Measurements from ENCODE around the gene DIRAS1.
"Not testable (repeated sequence)": the region's sequence is repeated elsewhere in the genome, so short reads cannot be mapped to it uniquely, and the experiment has no call there.

DIRAS1 gene

GRCh38 chr19:2726904-2727639, 5.9 kb upstream of the DIRAS1 start:
- no peak for DNase-seq (ENCODE audit: low spot score)

DNA sequence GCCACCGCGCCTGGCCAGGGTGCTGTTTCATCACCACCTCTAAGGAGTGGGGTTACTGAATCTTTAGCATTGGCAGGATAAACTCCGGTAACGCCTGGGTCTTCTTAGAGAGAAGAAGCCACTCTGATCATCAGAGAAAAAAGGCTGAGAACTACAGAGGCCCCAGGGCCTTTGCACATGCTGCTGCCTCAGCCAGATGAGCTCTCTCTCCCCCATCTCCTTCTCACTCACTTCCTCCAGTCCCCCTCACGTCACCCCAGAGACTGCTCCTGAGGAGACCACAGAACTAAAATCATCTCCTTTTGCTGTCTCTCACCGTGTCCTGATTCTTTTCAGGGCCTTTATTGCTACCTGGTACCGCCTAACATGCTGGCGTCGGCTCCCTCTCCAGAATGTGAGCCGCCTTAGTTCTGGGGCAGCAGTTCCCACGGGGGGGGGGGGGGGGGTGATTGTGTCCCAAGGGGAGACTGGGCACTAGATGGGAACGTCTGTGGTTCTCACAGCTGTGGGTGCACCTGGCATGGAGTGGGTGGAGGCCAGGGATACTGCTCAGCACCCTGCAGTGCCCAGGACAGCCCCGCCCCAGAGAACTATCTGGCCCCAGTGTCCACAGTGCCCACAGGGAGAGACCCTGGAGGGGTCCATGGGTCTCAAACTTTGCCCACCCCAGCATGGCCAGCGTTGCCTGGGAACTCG, 5.1 kb upstream of the DIRAS1 start:
- no peak for DNase-seq (ENCODE audit: low spot score)

GRCh38 chr19:2724148-2724557, 3.0 kb upstream of the DIRAS1 start:
- no peak for DNase-seq (ENCODE audit: low spot score)

DNA sequence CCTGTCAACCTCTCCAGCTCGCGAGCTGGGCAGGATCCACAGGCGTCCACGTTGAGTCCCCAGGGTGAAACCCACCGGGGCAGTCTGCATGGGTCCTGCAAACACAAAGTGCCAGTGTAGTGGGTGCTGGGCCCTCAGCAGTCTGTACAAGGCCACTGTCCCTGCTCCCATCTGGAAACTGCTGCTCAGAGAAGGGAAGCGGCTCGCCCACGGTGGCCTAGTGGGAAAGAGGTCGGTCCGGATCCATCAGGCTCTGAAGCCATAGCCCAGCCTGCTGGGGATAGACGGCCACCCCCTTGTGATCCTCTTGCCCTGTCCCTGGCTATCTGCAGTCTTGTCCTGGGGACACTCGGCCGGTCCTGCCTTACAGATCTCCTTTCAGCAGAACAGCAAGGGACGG, 2.6 kb upstream of the DIRAS1 start:
- DNase-seq (ENCODE audit: low spot score): no peak

DNA sequence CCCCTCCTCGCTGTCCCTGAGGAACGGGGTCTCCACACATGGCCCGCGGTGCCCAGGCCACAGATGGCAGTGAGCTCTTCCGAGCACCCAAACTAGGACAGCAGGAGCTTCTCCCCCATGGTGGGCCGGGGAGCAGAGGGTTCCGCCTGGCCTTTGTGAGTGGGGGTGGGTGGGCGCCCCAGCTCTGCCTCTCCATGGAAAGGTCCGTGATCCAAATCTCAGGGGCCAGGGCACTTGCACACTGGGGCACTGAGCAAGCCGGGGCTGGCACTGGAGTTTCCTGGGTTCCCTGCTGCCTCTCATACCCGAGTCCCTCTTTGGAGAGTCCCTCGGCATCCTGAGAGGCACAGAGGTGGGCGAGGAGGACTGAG, 2.2 kb upstream of the DIRAS1 start:
- DNase-seq (ENCODE audit: low spot score): no peak

DNA sequence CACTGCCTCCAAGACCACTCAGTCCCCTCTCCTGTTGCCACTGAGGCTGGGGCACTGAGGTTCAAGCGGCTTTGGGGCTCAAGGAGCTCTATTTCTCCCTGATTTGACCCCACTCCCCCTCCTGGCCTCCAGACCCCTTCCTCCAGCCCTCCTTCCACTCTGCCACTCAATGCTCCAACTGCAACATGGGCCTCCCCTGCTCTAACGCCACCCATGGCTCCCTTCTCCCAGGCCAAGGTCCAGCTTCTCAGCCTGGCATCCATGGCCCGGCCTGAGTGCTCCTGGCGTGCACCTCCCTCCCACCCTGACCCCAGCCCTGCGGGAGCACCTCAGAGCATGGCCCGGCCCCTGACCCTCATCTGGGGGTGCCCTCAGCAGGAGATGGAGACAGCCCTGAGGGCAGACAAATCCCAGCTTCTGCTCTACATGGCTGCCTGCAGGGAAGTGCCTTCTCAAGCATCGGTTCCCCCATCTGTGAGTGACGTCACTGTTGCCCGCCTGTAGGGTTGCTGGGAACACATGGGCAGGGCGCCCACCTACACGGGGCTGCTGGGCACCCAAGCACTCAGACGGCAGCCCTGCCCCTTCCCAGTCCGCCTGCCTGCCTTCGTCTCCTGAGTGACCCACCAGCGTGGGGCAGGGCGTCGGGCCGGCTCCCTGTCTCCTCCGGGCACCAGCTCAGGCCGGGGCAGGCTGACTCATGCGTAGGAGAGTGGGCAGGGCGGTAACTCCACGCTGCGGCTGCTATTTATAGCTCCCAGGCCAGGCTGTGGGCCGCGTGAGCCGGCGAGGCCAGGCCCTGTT, 1.6 kb upstream of the DIRAS1 start:
- no peak for DNase-seq (ENCODE audit: low spot score)

- no peak for DNase-seq (ENCODE audit: low spot score)
Measured at GRCh38 chr19:2721570-2722540, 683 bp upstream of the DIRAS1 start.

- no peak for DNase-seq (ENCODE audit: low spot score)
Measured at GRCh38 chr19:2719920-2720776, 1.0 kb downstream of the DIRAS1 start.

GRCh38 chr19:2719232-2719735, 1.9 kb downstream of the DIRAS1 start:
- DNase-seq (ENCODE audit: low spot score): no peak

DNA sequence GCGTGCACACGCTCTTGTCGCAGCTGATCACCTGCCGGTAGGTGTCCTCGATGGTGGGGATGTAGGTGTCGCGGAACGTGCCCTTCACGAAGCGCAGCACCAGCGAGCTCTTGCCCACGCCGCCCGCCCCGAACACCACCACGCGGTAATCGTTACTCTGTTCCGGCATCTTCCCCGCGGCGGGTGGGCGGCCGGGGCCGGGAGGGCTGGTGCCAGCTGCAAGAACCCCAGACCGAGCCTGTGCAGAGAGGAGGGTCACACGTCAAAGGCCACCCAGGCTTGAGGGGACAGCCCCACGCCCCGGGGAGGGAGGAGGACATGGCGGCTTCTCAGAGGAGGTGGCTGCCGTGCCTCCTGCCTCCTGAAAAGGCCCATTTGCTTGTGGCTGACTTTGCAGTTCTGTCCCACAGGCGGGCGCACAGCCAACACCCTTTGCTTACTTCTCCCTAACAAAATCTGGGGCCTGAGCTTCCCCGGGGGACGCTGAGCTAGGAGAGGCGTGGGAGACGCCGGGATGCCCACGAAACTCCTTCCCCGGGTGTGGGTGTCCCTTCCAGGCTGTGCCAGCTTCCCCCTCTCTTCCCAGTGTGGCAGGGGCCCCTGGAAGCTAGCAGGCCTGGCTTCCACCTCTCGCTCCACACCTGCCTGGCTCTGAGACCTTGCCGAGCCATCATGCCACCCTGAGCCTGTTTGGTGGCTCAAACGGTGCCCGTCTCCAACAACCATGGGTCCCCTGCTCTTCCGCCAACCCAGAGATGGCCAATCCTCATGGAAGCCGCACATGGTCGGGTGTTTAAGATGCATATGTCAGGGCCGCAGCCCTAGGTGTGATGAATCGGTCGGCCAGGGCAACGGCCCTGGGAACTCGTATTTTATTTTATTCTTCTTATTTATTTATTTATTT, 3.3 kb downstream of the DIRAS1 start:
- DNase-seq (ENCODE audit: low spot score): no peak

- DNase-seq (ENCODE audit: low spot score): no peak
Measured at GRCh38 chr19:2716722-2717637, 4.2 kb downstream of the DIRAS1 start.

DNA sequence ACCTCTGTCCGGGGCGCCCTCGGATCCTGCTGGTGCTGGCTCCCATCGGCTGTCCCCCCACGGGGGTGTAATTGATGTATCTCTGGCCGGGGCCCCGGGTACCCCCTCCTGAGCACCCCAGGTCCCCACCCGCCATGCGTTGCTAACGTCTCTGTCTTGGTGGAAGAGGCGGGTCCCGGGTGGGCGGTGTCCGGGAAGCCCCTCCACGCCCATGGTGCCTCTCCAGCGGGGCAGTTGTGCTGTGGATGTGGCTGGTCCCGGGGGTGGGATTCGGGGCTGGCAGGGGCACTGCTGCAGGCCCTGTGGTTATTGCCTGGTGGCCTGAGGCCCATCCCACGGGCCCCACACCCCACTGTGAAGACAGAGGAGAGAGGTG, 4.9 kb downstream of the DIRAS1 start:
- no peak for DNase-seq (ENCODE audit: low spot score)

DNA sequence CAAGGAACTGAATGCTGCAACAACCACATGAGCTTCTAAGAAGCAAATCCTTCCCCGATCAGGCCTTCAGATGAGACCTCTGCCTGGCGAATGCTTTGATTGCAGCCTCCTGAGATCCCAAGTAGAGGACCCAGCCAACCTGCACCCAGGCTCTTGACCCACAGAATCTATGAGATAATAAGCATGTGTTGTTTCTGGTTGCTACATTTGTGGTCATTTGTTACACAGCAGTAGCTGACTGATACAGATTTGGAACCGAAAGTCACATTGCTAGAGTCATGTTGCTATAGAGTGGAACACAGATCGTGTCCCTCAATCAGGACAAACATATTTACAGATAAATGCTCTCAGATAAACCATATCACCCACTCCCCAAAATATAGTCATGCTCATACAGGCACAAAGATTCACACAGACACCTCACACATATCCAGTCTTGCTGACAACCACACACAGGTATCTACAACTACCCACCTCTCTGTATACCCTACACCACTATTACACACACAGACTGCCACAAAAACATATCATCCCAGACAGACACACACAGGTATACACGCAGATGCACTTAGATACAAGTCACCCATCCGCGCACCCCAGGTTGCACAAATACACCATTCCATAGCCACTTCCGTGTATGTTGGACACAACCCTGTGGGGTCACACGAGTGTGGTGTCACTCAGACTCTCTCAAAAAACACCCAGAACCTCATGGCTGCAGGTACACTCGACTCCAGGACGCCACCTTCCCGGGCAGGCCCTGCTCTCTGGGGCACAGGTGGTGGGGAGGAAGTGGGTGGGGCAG, 5.5 kb downstream of the DIRAS1 start:
- no peak for DNase-seq (ENCODE audit: low spot score)

- DNase-seq (ENCODE audit: low spot score): no peak
Measured at GRCh38 chr19:2714531-2715269, 6.5 kb downstream of the DIRAS1 start.

GRCh38 chr19:2714102-2714501, 7.1 kb downstream of the DIRAS1 start:
- not testable (repeated sequence) for DNase-seq (ENCODE audit: low spot score)

- DNase-seq (ENCODE audit: low spot score): not testable (repeated sequence)
Measured at GRCh38 chr19:2713170-2713569, 8.0 kb downstream of the DIRAS1 start.

- no peak for DNase-seq (ENCODE audit: low spot score)
Measured at GRCh38 chr19:2711875-2712205, 9.3 kb downstream of the DIRAS1 start.
